ENCODE measurements around the gene MIP. TPM values are rescaled to one million over a fixed set of nuclear protein-coding genes. Genes with fewer than 3 reads are reported as not detected.

MIP gene
- total and polyA plus RNA-seq, 2 donors (not counting 3 experiments of a cell fraction or from before 2014, with no cell fraction given) = 0.18 TPM; not detected in 1

- no TSS peak for BruUV-seq (replicated peaks)
- TF ChIP-seq MYC (IDR thresholded peaks at IDR 0.05; ENCODE audit: low read depth, low read length) (no peak), JUN (IDR thresholded peaks at IDR 0.05; ENCODE audit: borderline replicate concordance, insufficient read depth, insufficient read length, low read depth) (no peak), GATA2 (IDR thresholded peaks at IDR 0.05; ENCODE audit: insufficient read depth, insufficient read length, low read depth, low read length) (no peak), POLR2AphosphoS5 (IDR thresholded peaks at IDR 0.05; ENCODE audit: insufficient read depth, low read depth, low read length) (no peak), POLR2A (IDR thresholded peaks at IDR 0.05; ENCODE audit: low read depth, low read length) (no peak), CTCF (IDR thresholded peaks at IDR 0.05; ENCODE audit: extremely low read depth in 1 of 2, insufficient read depth in 1 of 2, low read depth in 1 of 2, low read length in 2 of 2) (no peak), EZH2 (IDR thresholded peaks at IDR 0.05; ENCODE audit: borderline replicate concordance, low read depth, low read length, severe bottlenecking) (no peak), MAX (IDR thresholded peaks at IDR 0.05; ENCODE audit: insufficient read depth, insufficient read length) (no peak), FOS (IDR thresholded peaks at IDR 0.05; ENCODE audit: borderline replicate concordance, insufficient read depth, low read length) (no peak)
- Histone ChIP-seq H3K4me1 (ENCODE audit: control insufficient read depth, extremely low read depth, insufficient read depth, low read length) (peaks cover 7% of the 10 kb centered on the region), H3K9me3 (replicated peaks; ENCODE audit: control insufficient read depth, insufficient read depth, low read length) (no peaks in the 10 kb centered on the region), H3K9me1 (replicated peaks; ENCODE audit: control insufficient read depth, extremely low read depth, insufficient read depth, low read length) (no peaks in the 10 kb centered on the region), H3K79me2 (ENCODE audit: control insufficient read depth, insufficient read depth, low read length) (peaks cover 13% of the 10 kb centered on the region), H3K4me3 (replicated peaks in 1 of 3; ENCODE audit: insufficient read depth in 1 of 3, low read depth in 1 of 3, low read length in 3 of 3) (peak overlapping the region; percentile 66 to 93 (median 93)), H2AFZ (ENCODE audit: low read depth, low read length) (peak overlapping the region; percentile 53), H3K4me2 (ENCODE audit: insufficient read depth, low read length) (peak overlapping the region; percentile 76), H3K36me3 (ENCODE audit: control insufficient read depth in 2 of 2, extremely low read depth in 1 of 2, insufficient read depth in 2 of 2, low read length in 2 of 2) (peaks cover 0 to 4% of the 10 kb centered on the region in 2 experiments), H3K27ac (ENCODE audit: insufficient read depth, low read depth, low read length) (peak overlapping the region; percentile 58), H3K27me3 (ENCODE audit: control insufficient read depth in 2 of 2, insufficient read depth in 2 of 2, low read length in 2 of 2) (no peaks in the 10 kb centered on the region), H3K9ac (replicated peaks; ENCODE audit: extremely low read depth, insufficient read depth, low read length) (peak overlapping the region; percentile 91), H4K20me1 (replicated peaks; ENCODE audit: control insufficient read depth, extremely low read depth, insufficient read depth, low read length) (no peaks in the 10 kb centered on the region)
- no peak for DNase-seq (ENCODE audit: low read depth, low spot score)
- dilution Hi-C loops (cut with MboI; ENCODE audit: extremely low pct_ligation_motif_present, low sequenced_read_pairs) (no loop called here), intact Hi-C loops (cut with micrococcal nuclease) (loop anchor here (2.0 kb wide), 1 partner anchor 20 kb away; the partner anchor contains the start of gene TIMELESS)
- ChIA-PET CTCF (interaction anchor here (1.2 kb wide), 1 partner anchor 110 kb away, joined by 3 read pairs; the partner anchor contains the start of gene STAT2), POLR2A (no interaction called here)
- FAIRE-seq = no peak
Measured at GRCh38 chr12:56469007-56469930, 14.8 kb upstream of the MIP start.
